ENCODE results near the gene MYO19.

DNA sequence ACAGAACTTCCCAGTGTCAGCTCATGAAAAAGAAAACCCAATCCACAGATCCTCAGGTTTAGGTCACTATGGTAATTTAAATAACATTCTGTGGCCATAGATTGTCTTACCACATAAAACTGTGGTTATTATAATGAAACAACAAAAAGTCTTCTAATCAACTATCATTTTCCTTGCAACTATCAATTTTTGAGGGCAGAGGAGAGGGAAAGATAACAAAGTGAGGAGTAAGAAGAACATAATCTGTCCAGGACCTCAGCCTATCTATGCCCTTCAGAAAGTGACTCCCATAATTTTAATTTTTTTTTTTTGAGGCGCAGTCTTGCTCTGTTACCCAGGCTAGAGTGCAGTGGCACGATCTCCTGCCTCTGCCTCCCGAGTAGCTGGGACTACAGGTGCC lies 6.0 kb upstream of the MYO19 start:
- TF ChIP-seq CTCF (tag by site-specific recombination; IDR thresholded peaks at IDR 0.05) (no peak), KLF16 (tag by site-specific recombination; IDR thresholded peaks at IDR 0.05) (no peak), ZNF146 (tag by site-specific recombination; IDR thresholded peaks at IDR 0.05) (no peak), ZNF660 (tag by site-specific recombination; IDR thresholded peaks at IDR 0.05) (no peak), ZSCAN30 (tag by site-specific recombination; IDR thresholded peaks at IDR 0.05) (no peak)
- TF ChIP-seq, protein P1, sequence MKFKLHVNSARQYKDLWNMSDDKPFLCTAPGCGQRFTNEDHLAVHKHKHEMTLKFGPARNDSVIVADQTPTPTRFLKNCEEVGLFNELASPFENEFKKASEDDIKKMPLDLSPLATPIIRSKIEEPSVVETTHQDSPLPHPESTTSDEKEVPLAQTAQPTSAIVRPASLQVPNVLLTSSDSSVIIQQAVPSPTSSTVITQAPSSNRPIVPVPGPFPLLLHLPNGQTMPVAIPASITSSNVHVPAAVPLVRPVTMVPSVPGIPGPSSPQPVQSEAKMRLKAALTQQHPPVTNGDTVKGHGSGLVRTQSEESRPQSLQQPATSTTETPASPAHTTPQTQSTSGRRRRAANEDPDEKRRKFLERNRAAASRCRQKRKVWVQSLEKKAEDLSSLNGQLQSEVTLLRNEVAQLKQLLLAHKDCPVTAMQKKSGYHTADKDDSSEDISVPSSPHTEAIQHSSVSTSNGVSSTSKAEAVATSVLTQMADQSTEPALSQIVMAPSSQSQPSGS (tag by site-specific recombination; IDR thresholded peaks at IDR 0.05; ENCODE audit: low read depth) = no peak

Measured in HEK293 (cell line).